Tibial artery (tissue), 4 donors: ENCODE data around the gene SNX25.

Source experiments
- DNase-seq, 2 donors: peaks; one replicate each; pipeline ENCODE4 v3.0.0-alpha.2; 2019
- H3K27ac ChIP-seq, 2 donors: fragments of 200-600 bp; sonication (generic) in 1 of 2; 1 replicate in 1 of 2; 2 replicates in 1 of 2; pipeline ENCODE4 v1.5.1; 2018 to 2019; ENCODE audit warnings: mild to moderate bottlenecking in 1 of 2
- H3K27me3 ChIP-seq, 2 donors: fragments of 200-600 bp; sonication (generic) in 1 of 2; one replicate each; pipeline versions ENCODE4 v1.5.1 to v1.6.0; 2016 to 2019
- H3K36me3 ChIP-seq, 3 donors: fragments of 200-600 bp; sonication (generic) in 2 of 3; one replicate each; pipeline ENCODE4 v1.5.1; 2016 to 2019; ENCODE audit warnings: mild to moderate bottlenecking in 2 of 3
- H3K4me1 ChIP-seq, 4 donors: fragments of 200-600 bp; sonication (generic) in 2 of 4; 1 replicate in 3 of 4; 2 replicates in 1 of 4; pipeline ENCODE4 v1.5.1; 2016 to 2019
- H3K4me3 ChIP-seq, 2 donors: fragments of 200-600 bp; sonication (generic) in 1 of 2; 1 replicate in 1 of 2; 2 replicates in 1 of 2; pipeline ENCODE4 v1.5.1; 2018 to 2019; ENCODE audit warnings: mild to moderate bottlenecking in 2 of 2
- H3K9me3 ChIP-seq, 3 donors: fragments of 200-600 bp; sonication (generic) in 1 of 3; one replicate each; pipeline ENCODE4 v1.5.1; 2016 to 2019
- CTCF ChIP-seq, 2 experiments: fragments of 200-600 bp in 1 of 2; fragments of 450-650 bp in 1 of 2; IDR thresholded peaks; one replicate each; pipeline ENCODE4 v1.5.1; 2017 to 2019; ENCODE audit warnings: antibody characterized with exemption in 2 of 2, mild to moderate bottlenecking in 1 of 2, moderate library complexity in 1 of 2
- intact Hi-C: fragments of 100-400 bp; cut with DNase I; formaldehyde crosslinking; loops from one replicate; pipeline ENCODE4 v1.15.0; 2023; ENCODE audit warnings: low total_unique reads

Gene SNX25

GRCh38 chr4:185380320-185380719, 170.9 kb downstream of the SNX25 start:
- TF ChIP-seq CTCF (IDR thresholded peaks at IDR 0.05) = no peak
- DNase-seq = no peak
- no peak overlapping the region for H3K27ac ChIP-seq
- no peaks in the 10 kb centered on the region for H3K9me3 ChIP-seq
- intact Hi-C loops = no loop called here
- H3K4me3 ChIP-seq = no peak overlapping the region
- H3K27me3 ChIP-seq = no peaks in the 10 kb centered on the region
- no peaks in the 10 kb centered on the region for H3K36me3 ChIP-seq
- H3K4me1 ChIP-seq = peaks cover 0 to 10% (median 1%) of the 10 kb centered on the region in 4 donors

GRCh38 chr4:185381288-185382196, 172.1 kb downstream of the SNX25 start:
- Histone ChIP-seq H3K4me1 (peaks cover 0 to 22% (median 1%) of the 10 kb centered on the region in 4 donors), H3K27ac (no peak overlapping the region), H3K9me3 (no peaks in the 10 kb centered on the region), H3K27me3 (no peaks in the 10 kb centered on the region), H3K36me3 (no peaks in the 10 kb centered on the region), H3K4me3 (no peak overlapping the region)
- no peak for DNase-seq
- TF ChIP-seq CTCF (IDR thresholded peaks at IDR 0.05) = no peak
- intact Hi-C loops = no loop called here

GRCh38 chr4:185382754-185383153, 173.4 kb downstream of the SNX25 start:
- H3K4me1 ChIP-seq = peaks cover 0 to 23% (median 1%) of the 10 kb centered on the region in 4 donors
- no peaks in the 10 kb centered on the region for H3K36me3 ChIP-seq
- H3K27ac ChIP-seq = no peak overlapping the region
- H3K4me3 ChIP-seq = no peak overlapping the region
- intact Hi-C loops = no loop called here
- no peaks in the 10 kb centered on the region for H3K9me3 ChIP-seq
- H3K27me3 ChIP-seq = no peaks in the 10 kb centered on the region
- no peak for DNase-seq
- TF ChIP-seq CTCF (IDR thresholded peaks at IDR 0.05) = no peak

DNA sequence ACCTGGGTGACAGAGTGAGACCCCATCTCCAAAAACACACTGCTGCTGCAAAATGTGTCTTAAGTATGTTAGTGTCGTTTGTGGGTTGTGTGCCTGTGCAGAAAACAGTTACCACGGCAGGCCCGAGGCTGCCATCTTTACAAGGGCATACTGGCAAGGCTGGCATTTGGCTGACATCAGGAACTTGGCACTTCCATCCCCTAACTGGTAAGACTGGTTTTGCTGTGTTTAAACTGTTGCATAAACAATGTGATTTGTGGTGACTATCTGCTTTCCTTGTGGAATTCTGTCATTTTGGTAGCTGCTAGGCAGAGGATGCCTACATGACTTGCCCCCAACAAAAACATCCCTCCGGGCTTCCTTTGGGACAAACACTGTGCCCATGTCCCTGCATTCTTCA, 174.1 kb downstream of the SNX25 start:
- Histone ChIP-seq H3K27me3 (no peaks in the 10 kb centered on the region), H3K27ac (no peak overlapping the region), H3K4me1 (peaks cover 0 to 23% (median 1%) of the 10 kb centered on the region in 4 donors), H3K36me3 (no peaks in the 10 kb centered on the region), H3K9me3 (no peaks in the 10 kb centered on the region), H3K4me3 (no peak overlapping the region)
- no peak for DNase-seq
- intact Hi-C loops = no loop called here
- no peak for TF ChIP-seq CTCF (IDR thresholded peaks at IDR 0.05)

- intact Hi-C loops = no loop called here
- TF ChIP-seq CTCF (IDR thresholded peaks at IDR 0.05) = no peak
- Histone ChIP-seq H3K4me1 (peaks cover 0 to 23% (median 1%) of the 10 kb centered on the region in 4 donors), H3K4me3 (no peak overlapping the region), H3K36me3 (no peaks in the 10 kb centered on the region), H3K27ac (no peak overlapping the region), H3K9me3 (no peaks in the 10 kb centered on the region), H3K27me3 (no peaks in the 10 kb centered on the region)
- no peak for DNase-seq
Measured at GRCh38 chr4:185384061-185384460, 174.7 kb downstream of the SNX25 start.
